ENCODE data around the gene KRTAP1-1.
"Not testable (repeated sequence)": the region's sequence is repeated elsewhere in the genome, so short reads cannot be mapped to it uniquely, and the experiment has no call there.

The KRTAP1-1 gene

DNA sequence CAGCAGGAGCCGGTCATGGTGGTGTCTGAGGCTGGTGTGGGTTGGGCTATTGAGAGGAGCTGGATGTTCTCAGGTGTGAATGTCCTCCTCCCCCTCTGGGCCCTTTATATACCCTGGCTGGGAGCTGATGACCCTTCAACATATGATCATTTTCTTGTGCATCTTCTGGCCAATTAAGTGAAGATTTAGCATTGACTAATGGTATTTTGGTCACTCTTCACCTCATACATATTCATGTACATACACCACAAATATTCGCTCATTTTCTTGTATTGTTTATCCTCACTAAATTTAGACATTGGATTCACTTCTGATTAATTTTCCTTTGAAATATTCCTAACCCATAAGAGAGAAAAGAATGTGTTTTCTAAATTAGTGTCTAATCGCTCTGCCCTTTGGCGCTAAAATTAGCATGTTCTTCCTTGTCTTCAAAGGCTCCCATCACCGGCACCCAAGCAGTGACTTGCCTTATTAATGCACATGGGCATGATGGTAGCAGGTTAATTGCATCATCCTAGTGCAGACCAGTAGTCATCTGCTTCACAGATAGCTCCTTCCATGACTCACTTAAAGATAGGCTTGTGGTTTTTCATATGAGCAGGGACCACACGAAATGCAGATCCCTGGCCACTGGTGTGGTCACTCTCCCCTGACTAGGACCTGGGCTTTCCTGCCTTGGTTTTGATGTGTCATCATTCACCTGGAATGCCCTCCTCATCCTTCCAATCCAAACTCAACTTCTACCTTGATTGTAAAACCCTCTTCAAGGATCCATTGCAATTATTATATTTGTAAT is 24.8 kb upstream of the KRTAP1-1 start, which contains the start of gene KRTAP2-4:
Gene KRTAP2-4, minus strand, starts transcription at position 51 of the 796 bp plus-strand sequence. Its CDS starts 34 bp downstream, at position 17.
- 93% methylated on average over 6 of the region's 6 CpGs for WGBS
- no peak within 1 kb of the TSS for H3K9ac ChIP-seq (ENCODE audit: low read depth, low read length)
- no peaks in the 10 kb centered on the region for H3K9me3 ChIP-seq (ENCODE audit: insufficient read depth, low read depth, low read length)
- H3K27me3 ChIP-seq (ENCODE audit: insufficient read depth, low read length), result no peaks in the 10 kb centered on the region
- H3K4me1 ChIP-seq (ENCODE audit: insufficient read depth, low read length), result no peaks in the 10 kb centered on the region
- H3K27ac ChIP-seq (ENCODE audit: low read depth, low read length), result no peak within 1 kb of the TSS
- H3K4me3 ChIP-seq (ENCODE audit: low read length), result no peak within 1 kb of the TSS
- H3K36me3 ChIP-seq (ENCODE audit: insufficient read depth, low read length), result no peaks in the 10 kb centered on the region

DNA sequence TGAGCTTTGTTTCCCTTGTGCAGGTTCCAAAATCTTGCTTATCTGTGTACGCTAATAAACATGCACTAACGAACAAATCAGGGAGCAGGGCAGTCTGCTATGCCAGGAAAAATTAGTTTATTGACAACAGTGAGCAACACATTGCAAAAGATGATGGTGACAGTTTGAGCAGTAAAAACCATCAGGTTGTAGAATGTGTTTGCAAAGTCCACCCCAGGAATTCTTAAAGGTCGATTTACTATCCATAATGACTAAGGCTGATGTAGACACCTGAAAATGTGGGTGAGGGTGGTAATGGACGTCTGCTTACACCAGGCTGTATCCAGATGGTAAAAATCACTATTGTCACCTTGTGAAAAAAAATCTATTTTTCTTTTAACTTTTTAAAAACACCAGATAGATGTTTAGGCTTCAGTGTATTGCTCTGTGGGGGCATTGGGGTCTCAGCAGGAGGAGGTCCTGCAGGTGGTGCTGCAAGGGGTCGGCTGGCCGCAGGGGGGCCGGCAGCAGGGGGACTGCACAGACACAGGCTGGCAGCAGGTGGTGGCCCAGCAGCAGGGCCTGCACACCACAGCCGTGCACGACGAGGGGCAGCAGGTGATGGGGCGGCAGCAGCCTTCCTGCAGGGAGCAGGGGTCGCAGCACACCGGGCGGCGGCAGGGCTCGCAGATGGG is 23.9 kb upstream of the KRTAP1-1 start:
- not testable (repeated sequence) for H3K4me1 ChIP-seq (ENCODE audit: insufficient read depth, low read length); H3K4me3 ChIP-seq (ENCODE audit: low read length); H3K27me3 ChIP-seq (ENCODE audit: insufficient read depth, low read length); H3K9ac ChIP-seq (ENCODE audit: low read depth, low read length); H3K36me3 ChIP-seq (ENCODE audit: insufficient read depth, low read length); H3K9me3 ChIP-seq (ENCODE audit: insufficient read depth, low read depth, low read length); H3K27ac ChIP-seq (ENCODE audit: low read depth, low read length)
- 97% methylated on average over 3 of the region's 16 CpGs for WGBS

DNA sequence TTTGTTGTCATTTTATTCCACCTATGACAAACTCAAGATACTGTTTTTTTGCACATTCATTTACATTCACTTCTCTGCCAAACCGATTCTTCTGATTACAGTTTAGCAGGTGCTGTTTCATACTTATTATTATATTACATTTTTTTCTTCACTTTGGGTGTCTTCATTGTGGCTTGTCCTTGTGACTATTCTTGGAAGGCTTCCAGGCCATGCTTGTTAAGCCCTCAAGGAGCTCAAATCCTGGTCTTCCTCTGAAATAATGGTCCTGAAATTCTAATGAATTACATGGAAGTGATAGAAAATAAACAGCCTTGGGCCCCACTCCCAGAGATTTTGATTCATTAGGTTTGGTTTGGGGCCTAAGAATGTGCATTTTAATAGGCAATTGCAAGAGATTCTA is 23.1 kb upstream of the KRTAP1-1 start:
- no CpG with 5 or more reads among the region's 1 CpG for WGBS
- no peaks in the 10 kb centered on the region for H3K36me3 ChIP-seq (ENCODE audit: insufficient read depth, low read length)
- no peaks in the 10 kb centered on the region for H3K9me3 ChIP-seq (ENCODE audit: insufficient read depth, low read depth, low read length)
- no peaks in the 10 kb centered on the region for H3K27me3 ChIP-seq (ENCODE audit: insufficient read depth, low read length)
- no peak overlapping the region for H3K9ac ChIP-seq (ENCODE audit: low read depth, low read length)
- H3K27ac ChIP-seq (ENCODE audit: low read depth, low read length), result no peak overlapping the region
- H3K4me1 ChIP-seq (ENCODE audit: insufficient read depth, low read length), result peaks cover 3% of the 10 kb centered on the region; the same call in 1 of the 2 replicates
- H3K4me3 ChIP-seq (ENCODE audit: low read length), result no peak overlapping the region

DNA sequence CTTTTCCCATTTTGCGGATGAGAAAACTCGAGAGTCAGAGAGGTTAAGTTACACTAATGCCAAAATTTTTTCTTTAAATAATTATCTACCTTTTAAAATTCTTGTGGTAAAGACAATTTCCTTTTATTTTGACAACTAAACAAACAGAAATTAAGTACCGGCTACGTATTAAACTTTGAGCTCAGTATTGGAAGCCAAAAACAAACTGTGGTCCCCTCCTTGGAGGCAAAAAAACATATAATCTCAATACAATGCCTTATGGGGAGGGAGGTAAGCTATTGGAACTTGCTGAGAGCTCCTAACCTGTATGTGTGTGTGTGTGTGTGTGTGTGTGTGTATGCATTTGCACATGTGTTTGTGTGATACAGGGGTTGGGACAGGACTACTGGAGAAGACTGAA is 22.2 kb upstream of the KRTAP1-1 start:
- WGBS, result 97% methylated on average over 2 of the region's 4 CpGs
- Histone ChIP-seq H3K4me3 (ENCODE audit: low read length) (no peak overlapping the region), H3K9me3 (ENCODE audit: insufficient read depth, low read depth, low read length) (no peaks in the 10 kb centered on the region), H3K36me3 (ENCODE audit: insufficient read depth, low read length) (no peaks in the 10 kb centered on the region), H3K4me1 (ENCODE audit: insufficient read depth, low read length) (peaks cover 7% of the 10 kb centered on the region; the same call in 1 of the 2 replicates), H3K27ac (ENCODE audit: low read depth, low read length) (no peak overlapping the region), H3K9ac (ENCODE audit: low read depth, low read length) (no peak overlapping the region), H3K27me3 (ENCODE audit: insufficient read depth, low read length) (no peaks in the 10 kb centered on the region)

DNA sequence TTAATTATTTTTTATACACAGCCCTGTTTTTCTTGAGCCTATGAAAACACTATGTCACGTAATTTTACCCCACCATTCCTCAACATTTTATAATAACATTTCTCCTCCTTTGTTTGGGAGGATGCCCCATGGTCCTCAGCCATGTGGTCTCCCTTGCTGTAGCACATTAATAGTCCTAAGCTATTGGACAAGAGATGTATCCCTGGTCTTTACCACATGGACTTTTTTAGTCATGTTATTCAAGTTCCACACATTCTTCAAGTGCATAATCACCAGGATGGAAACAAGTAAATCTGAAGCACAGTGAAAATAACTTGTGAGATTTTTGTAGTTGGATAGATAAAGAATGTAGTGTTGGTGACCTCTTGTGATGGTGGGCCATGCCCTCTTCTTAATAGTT is 20.7 kb upstream of the KRTAP1-1 start:
- Histone ChIP-seq H3K4me1 (ENCODE audit: insufficient read depth, low read length) (peaks cover 7% of the 10 kb centered on the region; the same call in 1 of the 2 replicates), H3K27me3 (ENCODE audit: insufficient read depth, low read length) (no peaks in the 10 kb centered on the region), H3K9ac (ENCODE audit: low read depth, low read length) (no peak overlapping the region), H3K36me3 (ENCODE audit: insufficient read depth, low read length) (no peaks in the 10 kb centered on the region), H3K27ac (ENCODE audit: low read depth, low read length) (no peak overlapping the region), H3K4me3 (ENCODE audit: low read length) (no peak overlapping the region), H3K9me3 (ENCODE audit: insufficient read depth, low read depth, low read length) (0 out of 2 replicates have a peak, but pooled peaks cover 4% of the 10 kb centered on the region)
- 100% methylated on average over 1 of the region's 1 CpG for WGBS

DNA sequence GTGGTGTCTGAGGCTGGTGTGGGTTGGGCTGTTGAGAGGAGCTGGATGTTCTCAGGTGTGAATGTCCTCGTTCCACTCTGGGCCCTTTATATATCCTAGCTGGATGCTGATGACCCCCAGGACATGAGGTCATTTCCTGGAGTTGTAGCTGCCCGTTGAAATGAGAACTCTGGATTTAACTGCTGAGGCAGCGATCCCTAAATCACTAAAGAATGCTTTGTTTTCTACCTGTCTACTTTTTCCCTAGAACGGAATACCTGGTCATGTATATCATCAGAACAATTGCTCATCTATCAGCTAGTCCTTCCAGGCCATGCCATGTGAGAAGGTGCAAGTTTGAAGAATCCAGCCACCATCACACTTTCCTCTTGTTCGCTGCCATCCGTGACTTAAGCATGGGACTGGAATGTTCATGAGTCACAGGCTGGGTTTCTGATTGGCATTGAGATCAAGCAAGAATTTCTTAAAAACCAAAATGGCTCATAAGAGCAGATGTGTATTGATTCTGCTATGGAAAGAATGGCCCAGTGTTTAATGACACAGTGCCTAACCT is 18.9 kb upstream of the KRTAP1-1 start, which contains the start of gene KRTAP2-3:
Gene KRTAP2-3, minus strand, starts transcription at position 63 of the 553 bp plus-strand sequence. CDS start 64 bp downstream, outside the sequence.
- peaks cover 7% of the 10 kb centered on the region; the same call in 1 of the 2 replicates for H3K4me1 ChIP-seq (ENCODE audit: insufficient read depth, low read length)
- H3K9me3 ChIP-seq (ENCODE audit: insufficient read depth, low read depth, low read length), result 0 out of 2 replicates have a peak, but pooled peaks cover 4% of the 10 kb centered on the region
- no peaks in the 10 kb centered on the region for H3K36me3 ChIP-seq (ENCODE audit: insufficient read depth, low read length)
- 88% methylated on average over 6 of the region's 6 CpGs for WGBS
- H3K27me3 ChIP-seq (ENCODE audit: insufficient read depth, low read length), result no peaks in the 10 kb centered on the region
- H3K27ac ChIP-seq (ENCODE audit: low read depth, low read length), result no peak within 1 kb of the TSS
- H3K4me3 ChIP-seq (ENCODE audit: low read length), result no peak within 1 kb of the TSS
- H3K9ac ChIP-seq (ENCODE audit: low read depth, low read length), result no peak within 1 kb of the TSS

DNA sequence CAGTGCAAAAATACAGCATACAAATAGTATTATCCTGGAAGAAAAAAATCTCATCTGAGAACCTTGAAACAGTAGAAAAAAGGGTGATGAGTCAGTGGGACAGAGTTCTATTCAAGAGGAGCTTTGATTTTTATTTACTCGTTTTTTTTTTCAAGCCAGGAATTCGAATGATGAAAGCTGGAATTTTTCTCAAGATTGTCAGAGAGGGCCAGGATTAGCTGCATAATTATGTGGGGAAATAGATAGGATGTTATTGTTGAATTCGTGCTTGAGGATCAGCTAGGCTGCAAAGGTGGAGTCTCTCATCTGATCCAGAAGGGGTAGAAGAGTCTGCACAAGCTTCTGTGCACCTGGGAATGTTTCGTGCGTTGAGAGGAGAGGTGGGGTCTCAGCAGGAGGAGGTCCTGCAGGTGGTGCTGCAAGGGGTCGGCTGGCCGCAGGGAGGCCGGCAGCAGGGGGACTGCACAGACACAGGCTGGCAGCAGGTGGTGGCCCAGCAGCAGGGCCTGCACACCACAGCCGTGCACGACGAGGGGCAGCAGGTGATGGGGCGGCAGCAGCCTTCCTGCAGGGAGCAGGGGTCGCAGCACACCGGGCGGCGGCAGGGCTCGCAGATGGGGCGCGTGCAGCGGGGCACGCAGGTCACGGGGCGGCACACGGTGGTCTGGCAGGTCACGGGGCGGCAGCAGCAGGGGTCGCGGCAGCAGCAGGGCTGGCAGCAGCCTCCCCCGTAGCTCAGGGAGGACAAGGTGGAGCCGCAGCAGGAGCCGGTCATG is 18.2 kb upstream of the KRTAP1-1 start:
- H3K9ac ChIP-seq (ENCODE audit: low read depth, low read length); H3K27me3 ChIP-seq (ENCODE audit: insufficient read depth, low read length); H3K4me1 ChIP-seq (ENCODE audit: insufficient read depth, low read length); H3K36me3 ChIP-seq (ENCODE audit: insufficient read depth, low read length); H3K27ac ChIP-seq (ENCODE audit: low read depth, low read length); H3K4me3 ChIP-seq (ENCODE audit: low read length); H3K9me3 ChIP-seq (ENCODE audit: insufficient read depth, low read depth, low read length): not testable (repeated sequence)
- WGBS, result 79% methylated on average over 10 of the region's 31 CpGs

DNA sequence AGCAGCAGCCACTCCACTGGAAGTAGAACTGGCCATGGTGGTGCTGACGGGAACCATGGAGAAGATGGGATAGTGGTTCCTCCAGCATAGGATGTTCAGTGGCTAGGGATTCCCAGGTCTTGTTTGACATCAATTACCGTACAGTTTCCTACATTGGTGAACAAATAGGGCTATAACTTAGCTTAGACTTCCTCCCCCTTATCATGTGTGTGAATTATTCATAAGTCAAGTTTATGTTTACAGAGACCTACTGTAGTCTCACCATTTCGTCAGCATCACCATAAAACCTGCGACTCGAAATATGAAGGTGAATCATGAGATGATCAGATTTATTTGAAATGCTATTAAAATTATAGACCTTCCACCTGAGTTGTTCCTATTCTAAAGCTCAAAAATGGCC is 17.5 kb upstream of the KRTAP1-1 start:
- H3K27ac ChIP-seq (ENCODE audit: low read depth, low read length), result no peak overlapping the region
- H3K36me3 ChIP-seq (ENCODE audit: insufficient read depth, low read length), result no peaks in the 10 kb centered on the region
- peaks cover 7% of the 10 kb centered on the region; the same call in 1 of the 2 replicates for H3K4me1 ChIP-seq (ENCODE audit: insufficient read depth, low read length)
- no peaks in the 10 kb centered on the region for H3K27me3 ChIP-seq (ENCODE audit: insufficient read depth, low read length)
- WGBS, result 88% methylated on average over 1 of the region's 5 CpGs
- H3K9me3 ChIP-seq (ENCODE audit: insufficient read depth, low read depth, low read length), result 0 out of 2 replicates have a peak, but pooled peaks cover 4% of the 10 kb centered on the region
- H3K4me3 ChIP-seq (ENCODE audit: low read length), result no peak overlapping the region
- no peak overlapping the region for H3K9ac ChIP-seq (ENCODE audit: low read depth, low read length)

DNA sequence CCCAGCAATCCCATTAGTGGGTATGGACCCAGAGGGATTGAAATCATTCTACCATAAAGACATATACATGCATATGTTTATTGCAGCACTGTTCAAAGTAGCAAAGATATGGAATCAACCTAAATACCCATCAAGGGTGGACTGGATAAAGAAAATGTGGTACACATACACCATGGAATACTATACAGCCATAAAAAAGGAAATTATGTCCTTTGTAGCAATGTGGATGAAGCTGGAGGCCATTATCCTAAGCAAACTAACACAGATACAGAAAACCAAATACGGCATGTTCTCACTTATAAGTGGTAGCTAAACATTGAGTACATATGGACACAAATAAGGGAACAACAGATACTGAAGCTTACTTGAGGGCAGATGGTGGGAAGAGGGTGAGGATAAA is 16.3 kb upstream of the KRTAP1-1 start:
- Histone ChIP-seq H3K36me3 (ENCODE audit: insufficient read depth, low read length) (no peaks in the 10 kb centered on the region), H3K9me3 (ENCODE audit: insufficient read depth, low read depth, low read length) (0 out of 2 replicates have a peak, but pooled peaks cover 4% of the 10 kb centered on the region), H3K27me3 (ENCODE audit: insufficient read depth, low read length) (no peaks in the 10 kb centered on the region), H3K9ac (ENCODE audit: low read depth, low read length) (no peak overlapping the region), H3K4me3 (ENCODE audit: low read length) (no peak overlapping the region), H3K4me1 (ENCODE audit: insufficient read depth, low read length) (peaks cover 7% of the 10 kb centered on the region; the same call in 1 of the 2 replicates), H3K27ac (ENCODE audit: low read depth, low read length) (no peak overlapping the region)
- no CpG with 5 or more reads among the region's 1 CpG for WGBS

DNA sequence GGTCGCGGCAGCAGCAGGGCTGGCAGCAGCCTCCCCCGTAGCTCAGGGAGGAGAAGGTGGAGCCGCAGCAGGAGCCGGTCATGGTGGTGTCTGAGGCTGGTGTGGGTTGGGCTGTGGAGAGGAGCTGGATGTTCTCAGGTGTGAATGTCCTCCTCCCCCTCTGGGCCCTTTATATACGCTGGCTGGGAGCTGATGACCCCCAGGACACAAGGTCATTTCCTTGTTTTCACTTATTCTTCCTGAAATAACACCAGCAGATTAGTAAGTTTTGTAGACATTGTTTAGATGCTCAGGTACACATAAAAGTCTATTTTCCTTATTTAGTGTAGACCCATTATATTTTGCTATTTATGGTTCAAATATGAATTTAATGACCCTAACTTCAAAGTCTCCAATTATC is 13.9 kb upstream of the KRTAP1-1 start, which contains the start of gene KRTAP2-2:
Gene KRTAP2-2, minus strand, starts transcription at position 101 of the 400 bp plus-strand sequence. Its CDS starts 19 bp downstream, at position 82.
- no CpG with 5 or more reads among the region's 6 CpGs for WGBS
- H3K27me3 ChIP-seq (ENCODE audit: insufficient read depth, low read length); H3K9me3 ChIP-seq (ENCODE audit: insufficient read depth, low read depth, low read length); H3K36me3 ChIP-seq (ENCODE audit: insufficient read depth, low read length); H3K4me1 ChIP-seq (ENCODE audit: insufficient read depth, low read length); H3K27ac ChIP-seq (ENCODE audit: low read depth, low read length); H3K9ac ChIP-seq (ENCODE audit: low read depth, low read length); H3K4me3 ChIP-seq (ENCODE audit: low read length): not testable (repeated sequence)
